OCI-LY3 (cell line): ENCODE data around the gene PHF5A.

Source experiments
- H2AFZ ChIP-seq: fragments of 200-600, 300-600 bp; shearing (Covaris generic); 2 replicates; pipeline ENCODE4 v1.6.0; 2014; ENCODE audit warnings: antibody characterized with exemption, low read depth, low read length
- H3K27ac ChIP-seq: fragments of 200-600, 300-600 bp; sonication (generic); 2 replicates; pipeline ENCODE4 v1.5.1; 2014; ENCODE audit warnings: mild to moderate bottlenecking, low read length, moderate library complexity, mixed read lengths
- H3K27me3 ChIP-seq: fragments of 200-600, 300-600 bp; sonication (generic); 2 replicates; pipeline ENCODE4 v1.6.1; 2014; ENCODE audit warnings: low read depth, low read length, mixed read lengths
- H3K36me3 ChIP-seq: fragments of 200-600, 300-600 bp; sonication (generic); replicated peaks from 2 replicates; pipeline ENCODE3; 2014; ENCODE audit warnings: low read depth, low read length, mixed read lengths
- H3K4me1 ChIP-seq: fragments of 300-600, 200-600 bp; sonication (generic); 2 replicates; pipeline ENCODE4 v1.6.1; 2014; ENCODE audit warnings: low read length, mixed read lengths
- H3K4me2 ChIP-seq: fragments of 200-600, 300-600 bp; sonication (generic); 2 replicates; pipeline ENCODE4 v1.6.1; 2014; ENCODE audit warnings: low read length, mixed read lengths
- H3K4me3 ChIP-seq: fragments of 300-600, 200-600 bp; sonication (generic); 2 replicates; pipeline ENCODE4 v1.5.1; 2014; ENCODE audit warnings: antibody characterized with exemption, mild to moderate bottlenecking, low read length, moderate library complexity
- H3K79me2 ChIP-seq: fragments of 300-600, 200-600 bp; shearing (Covaris generic); 2 replicates; pipeline ENCODE4 v1.6.1; 2014; ENCODE audit warnings: mild to moderate bottlenecking, low read length, mixed read lengths
- H3K9ac ChIP-seq: fragments of 300-600, 200-600 bp; shearing (Covaris generic); 2 replicates; pipeline ENCODE4 v1.6.0; 2014; ENCODE audit warnings: mild to moderate bottlenecking, low read length, moderate library complexity
- H3K9me3 ChIP-seq: fragments of 200-600, 300-600 bp; shearing (Covaris generic); 2 replicates; pipeline ENCODE4 v1.6.1; 2014; ENCODE audit warnings: low read length, mixed read lengths; ENCODE audit not compliant: insufficient read depth
- H4K20me1 ChIP-seq: fragments of 200-600, 300-600 bp; sonication (generic); 2 replicates; pipeline ENCODE4 v1.6.1; 2016; ENCODE audit warnings: low read length, mixed read lengths; ENCODE audit not compliant: insufficient read depth
- EZH2phosphoT487 ChIP-seq: fragments of 200-600 bp; shearing (Covaris generic); IDR thresholded peaks from 2 replicates; pipeline ENCODE4 v1.6.1; 2018; ENCODE audit warnings: antibody characterized with exemption, mixed run types, low read depth
- TF ChIP-seq, protein P1 (sequence below): fragments of 200-600, 300-600 bp; sonication (generic); IDR thresholded peaks from 2 replicates; pipeline ENCODE4 v1.5.1; 2014; ENCODE audit warnings: antibody characterized with exemption, low read length, low read depth

The PHF5A gene

GRCh38 chr22:41507330-41508063 lies 39.0 kb upstream of the PHF5A start:
- TF ChIP-seq EZH2phosphoT487 = no peak
- TF ChIP-seq, protein P1, sequence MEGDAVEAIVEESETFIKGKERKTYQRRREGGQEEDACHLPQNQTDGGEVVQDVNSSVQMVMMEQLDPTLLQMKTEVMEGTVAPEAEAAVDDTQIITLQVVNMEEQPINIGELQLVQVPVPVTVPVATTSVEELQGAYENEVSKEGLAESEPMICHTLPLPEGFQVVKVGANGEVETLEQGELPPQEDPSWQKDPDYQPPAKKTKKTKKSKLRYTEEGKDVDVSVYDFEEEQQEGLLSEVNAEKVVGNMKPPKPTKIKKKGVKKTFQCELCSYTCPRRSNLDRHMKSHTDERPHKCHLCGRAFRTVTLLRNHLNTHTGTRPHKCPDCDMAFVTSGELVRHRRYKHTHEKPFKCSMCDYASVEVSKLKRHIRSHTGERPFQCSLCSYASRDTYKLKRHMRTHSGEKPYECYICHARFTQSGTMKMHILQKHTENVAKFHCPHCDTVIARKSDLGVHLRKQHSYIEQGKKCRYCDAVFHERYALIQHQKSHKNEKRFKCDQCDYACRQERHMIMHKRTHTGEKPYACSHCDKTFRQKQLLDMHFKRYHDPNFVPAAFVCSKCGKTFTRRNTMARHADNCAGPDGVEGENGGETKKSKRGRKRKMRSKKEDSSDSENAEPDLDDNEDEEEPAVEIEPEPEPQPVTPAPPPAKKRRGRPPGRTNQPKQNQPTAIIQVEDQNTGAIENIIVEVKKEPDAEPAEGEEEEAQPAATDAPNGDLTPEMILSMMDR = no peak
- no peak overlapping the region for H3K4me2 ChIP-seq
- no peak overlapping the region for H3K27ac ChIP-seq
- H3K36me3 ChIP-seq = peaks cover 21% of the 10 kb centered on the region
- no peaks in the 10 kb centered on the region for H3K4me1 ChIP-seq
- H3K9ac ChIP-seq = no peak overlapping the region
- H2AFZ ChIP-seq = no peak overlapping the region
- H3K79me2 ChIP-seq = no peaks in the 10 kb centered on the region
- H3K27me3 ChIP-seq = no peaks in the 10 kb centered on the region
- no peaks in the 10 kb centered on the region for H4K20me1 ChIP-seq
- H3K9me3 ChIP-seq = no peaks in the 10 kb centered on the region
- H3K4me3 ChIP-seq = no peak overlapping the region

- H3K79me2 ChIP-seq = no peaks in the 10 kb centered on the region
- H3K27ac ChIP-seq = no peak overlapping the region
- H3K9ac ChIP-seq = no peak overlapping the region
- H3K4me1 ChIP-seq = no peaks in the 10 kb centered on the region
- no peak overlapping the region for H3K4me2 ChIP-seq
- H3K36me3 ChIP-seq = peaks cover 16% of the 10 kb centered on the region
- no peaks in the 10 kb centered on the region for H3K9me3 ChIP-seq
- H2AFZ ChIP-seq = no peak overlapping the region
- no peak overlapping the region for H3K4me3 ChIP-seq
- H4K20me1 ChIP-seq = no peaks in the 10 kb centered on the region
- TF ChIP-seq, protein P1 = no peak
- TF ChIP-seq EZH2phosphoT487 = no peak
- no peaks in the 10 kb centered on the region for H3K27me3 ChIP-seq
Observed at GRCh38 chr22:41505511-41506220, 37.2 kb upstream of the PHF5A start.

DNA sequence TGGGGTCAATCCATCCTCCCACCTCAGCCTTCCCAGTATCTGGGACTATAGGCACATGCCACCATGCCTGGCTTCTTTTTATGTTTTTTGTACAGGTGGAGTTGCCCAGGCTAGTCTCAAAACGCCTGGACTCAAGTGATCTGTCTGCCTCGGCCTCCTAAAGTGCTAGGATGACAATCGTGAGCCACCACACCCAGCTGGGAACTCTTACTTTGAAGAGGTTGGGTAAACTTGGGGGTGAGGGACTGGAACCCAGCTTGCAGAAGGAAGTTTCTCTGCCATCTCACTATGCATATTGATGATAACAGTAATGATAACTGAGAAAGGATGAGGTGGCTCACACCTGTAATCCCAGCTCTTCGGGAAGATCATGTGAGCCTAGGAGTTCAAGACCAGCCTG lies 36.3 kb upstream of the PHF5A start:
- TF ChIP-seq, protein P1 = no peak
- no peak for TF ChIP-seq EZH2phosphoT487
- no peak overlapping the region for H3K9ac ChIP-seq
- peaks cover 18% of the 10 kb centered on the region for H3K36me3 ChIP-seq
- H3K4me2 ChIP-seq = no peak overlapping the region
- no peaks in the 10 kb centered on the region for H3K79me2 ChIP-seq
- H3K27ac ChIP-seq = no peak overlapping the region
- no peak overlapping the region for H2AFZ ChIP-seq
- no peaks in the 10 kb centered on the region for H3K27me3 ChIP-seq
- no peak overlapping the region for H3K4me3 ChIP-seq
- H3K9me3 ChIP-seq = no peaks in the 10 kb centered on the region
- no peaks in the 10 kb centered on the region for H4K20me1 ChIP-seq
- H3K4me1 ChIP-seq = no peaks in the 10 kb centered on the region

DNA sequence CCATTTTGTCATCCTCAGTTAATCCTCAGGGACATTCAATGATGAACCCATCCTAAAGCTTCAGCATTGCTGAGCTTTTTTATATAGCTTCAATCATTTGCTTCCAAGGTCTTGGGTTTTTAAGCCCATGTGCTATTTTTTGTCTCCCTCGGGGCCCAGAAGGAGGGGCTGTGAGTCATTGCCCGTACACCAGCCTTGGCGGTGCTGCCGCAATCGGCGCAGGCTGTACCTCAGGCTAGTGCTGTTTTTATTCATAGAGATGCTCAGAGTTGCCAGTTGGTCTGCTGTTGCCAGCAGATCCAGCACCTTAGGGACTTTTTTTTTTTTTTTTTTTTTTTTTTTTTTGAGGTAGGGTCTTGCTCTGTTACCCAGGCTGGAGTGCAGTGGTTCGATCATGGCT lies 35.9 kb upstream of the PHF5A start:
- TF ChIP-seq, protein P1 = no peak
- no peak for TF ChIP-seq EZH2phosphoT487
- Histone ChIP-seq H3K9me3 (no peaks in the 10 kb centered on the region), H3K4me3 (no peak overlapping the region), H3K79me2 (no peaks in the 10 kb centered on the region), H3K9ac (no peak overlapping the region), H3K27me3 (no peaks in the 10 kb centered on the region), H3K4me1 (no peaks in the 10 kb centered on the region), H4K20me1 (no peaks in the 10 kb centered on the region), H3K36me3 (peaks cover 22% of the 10 kb centered on the region), H3K4me2 (no peak overlapping the region), H3K27ac (no peak overlapping the region), H2AFZ (no peak overlapping the region)
